ENCODE measurements around the gene TMEM135.
A peak's percentile ranks its signal among the peaks of the same experiment; 100 is the strongest.
"Not testable (repeated sequence)": the region's sequence is repeated elsewhere in the genome, so short reads cannot be mapped to it uniquely, and the experiment has no call there.

The TMEM135 gene

DNA sequence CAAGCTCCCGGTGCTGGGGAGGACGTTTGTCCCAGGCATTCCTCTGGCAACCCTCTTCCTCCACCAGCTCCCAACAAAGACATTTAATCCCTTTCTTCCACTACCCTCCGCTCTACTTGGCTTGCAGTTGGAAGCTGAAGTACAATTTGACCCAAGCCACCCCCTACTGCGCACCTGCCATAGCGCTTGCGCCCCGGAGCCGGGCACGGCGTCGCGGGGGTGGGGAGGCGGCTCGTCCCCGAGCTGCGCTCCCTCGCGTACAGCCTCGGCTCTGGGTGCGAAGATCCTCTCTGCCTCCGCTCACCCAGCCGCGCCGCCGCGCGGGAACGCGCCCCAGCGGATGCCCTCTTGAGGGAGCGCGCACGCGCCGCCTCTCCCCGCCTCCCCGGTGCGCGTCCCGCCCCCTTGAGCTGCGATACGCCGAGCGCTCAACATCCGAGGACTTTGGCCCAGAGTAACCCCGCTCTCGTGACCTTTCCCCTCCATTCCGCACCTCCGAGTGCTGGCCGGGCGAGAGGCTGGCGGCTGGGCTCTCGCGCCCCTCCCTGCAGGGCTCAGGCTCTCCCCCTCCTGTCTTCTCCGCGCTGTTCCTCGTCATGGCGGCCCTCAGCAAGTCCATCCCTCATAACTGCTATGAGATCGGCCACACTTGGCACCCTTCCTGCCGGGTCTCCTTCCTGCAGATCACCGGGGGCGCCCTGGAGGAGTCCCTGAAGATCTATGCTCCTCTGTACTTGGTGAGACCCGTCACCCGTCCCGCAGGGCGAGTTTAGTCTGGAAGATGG lies at the start of gene TMEM135:
Gene TMEM135, plus strand, starts transcription at position 485 of the 785 bp plus-strand sequence. Its CDS starts 112 bp downstream, at position 597.
- in situ Hi-C loops (cut with HindIII; ENCODE audit: low pct_ligation_motif_present, low pct_unique_long_range_greater_than_20kb, low sequenced_read_pairs), result no loop called here
- DNase-seq, result peak; percentile 93

DNA sequence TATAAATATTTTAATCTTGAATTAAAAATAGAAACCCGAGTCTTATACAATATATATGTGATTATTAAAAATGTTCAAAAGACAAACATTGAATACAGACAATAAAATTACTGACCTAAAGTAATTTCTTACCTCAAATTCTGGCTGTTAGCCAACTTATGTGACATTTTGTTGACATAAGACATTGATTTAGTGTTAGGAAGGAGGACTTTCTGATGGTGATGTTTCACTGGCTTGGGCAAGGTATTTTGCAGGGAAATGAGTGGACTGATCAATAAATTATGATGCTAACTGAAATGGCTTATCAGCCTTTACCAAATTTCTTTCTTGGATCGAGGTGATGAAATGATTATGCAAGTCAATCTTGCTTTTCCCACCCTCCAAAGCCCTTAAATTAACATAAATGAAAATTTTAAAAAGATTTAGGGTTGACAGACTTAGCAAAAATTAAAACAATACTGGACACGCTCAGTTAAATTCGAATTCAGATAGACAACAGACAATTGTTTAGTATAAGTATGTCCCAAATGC lies 49.3 kb upstream of the TMEM135 start:
- in situ Hi-C loops (cut with HindIII; ENCODE audit: low pct_ligation_motif_present, low pct_unique_long_range_greater_than_20kb, low sequenced_read_pairs), result no loop called here
- no peak for DNase-seq

GRCh38 chr11:86990031-86990430 lies 47.7 kb upstream of the TMEM135 start:
- no peak for DNase-seq
- in situ Hi-C loops (cut with HindIII; ENCODE audit: low pct_ligation_motif_present, low pct_unique_long_range_greater_than_20kb, low sequenced_read_pairs), result no loop called here

- DNase-seq, result peak; percentile 72
- in situ Hi-C loops (cut with HindIII; ENCODE audit: low pct_ligation_motif_present, low pct_unique_long_range_greater_than_20kb, low sequenced_read_pairs), result no loop called here
Measured at GRCh38 chr11:86990515-86990914, 47.2 kb upstream of the TMEM135 start.

- in situ Hi-C loops (cut with HindIII; ENCODE audit: low pct_ligation_motif_present, low pct_unique_long_range_greater_than_20kb, low sequenced_read_pairs), result no loop called here
- DNase-seq, result no peak
Measured at GRCh38 chr11:86991341-86991740, 46.4 kb upstream of the TMEM135 start.

GRCh38 chr11:86992340-86992739 lies 45.4 kb upstream of the TMEM135 start:
- DNase-seq; in situ Hi-C loops (cut with HindIII; ENCODE audit: low pct_ligation_motif_present, low pct_unique_long_range_greater_than_20kb, low sequenced_read_pairs): not testable (repeated sequence)

DNA sequence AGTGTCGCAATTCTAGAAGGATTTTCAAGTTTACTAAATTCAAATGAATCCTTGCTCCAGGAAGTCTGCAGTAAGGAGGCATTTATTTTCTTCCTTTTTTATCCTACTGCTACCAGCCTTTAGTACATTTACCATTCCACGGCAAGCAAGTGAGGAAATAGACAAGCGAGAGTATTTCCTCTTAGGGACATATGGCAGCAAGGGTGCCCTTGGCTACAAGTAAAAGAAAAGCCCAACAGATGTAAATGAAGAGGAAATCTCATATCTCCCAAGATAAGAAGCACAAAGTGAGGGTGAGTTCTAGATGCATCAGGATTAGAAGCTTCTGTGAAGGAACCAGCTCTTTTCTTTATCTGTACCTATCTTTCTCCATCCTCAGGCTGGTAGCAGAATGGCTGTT lies 44.7 kb upstream of the TMEM135 start:
- in situ Hi-C loops (cut with HindIII; ENCODE audit: low pct_ligation_motif_present, low pct_unique_long_range_greater_than_20kb, low sequenced_read_pairs), result no loop called here
- no peak for DNase-seq

DNA sequence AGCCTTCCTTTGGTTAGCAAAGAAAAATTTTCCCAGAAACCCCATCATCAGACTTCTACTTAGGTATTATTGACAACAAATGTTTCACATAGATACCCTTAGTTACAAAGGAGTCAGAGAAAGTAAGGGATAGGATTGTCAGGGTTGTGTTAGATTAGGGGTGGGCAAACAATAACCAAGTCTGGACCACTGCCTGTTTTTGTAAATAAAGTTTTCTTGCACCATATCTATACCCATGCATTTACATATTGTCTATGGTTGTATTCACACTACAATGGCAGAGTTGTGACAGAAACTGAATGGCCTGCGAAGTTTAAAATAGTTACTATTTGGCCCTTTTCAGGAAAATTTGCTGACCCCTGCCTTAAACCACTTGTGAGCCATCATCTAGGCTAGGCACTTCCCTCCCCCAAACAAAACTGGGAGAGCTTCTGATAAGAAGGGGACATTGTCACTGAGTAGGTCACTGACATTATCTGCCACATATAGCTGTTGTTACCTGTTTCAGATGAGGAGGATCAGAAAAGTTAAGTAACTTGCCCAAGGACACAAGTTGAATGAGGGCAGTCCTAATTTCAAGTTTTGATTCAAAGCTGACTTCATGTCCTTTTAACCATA lies 40.7 kb upstream of the TMEM135 start:
- DNase-seq, result no peak
- in situ Hi-C loops (cut with HindIII; ENCODE audit: low pct_ligation_motif_present, low pct_unique_long_range_greater_than_20kb, low sequenced_read_pairs), result no loop called here

- in situ Hi-C loops (cut with HindIII; ENCODE audit: low pct_ligation_motif_present, low pct_unique_long_range_greater_than_20kb, low sequenced_read_pairs), result no loop called here
- DNase-seq, result no peak
Measured at GRCh38 chr11:86999388-86999787, 38.3 kb upstream of the TMEM135 start.

DNA sequence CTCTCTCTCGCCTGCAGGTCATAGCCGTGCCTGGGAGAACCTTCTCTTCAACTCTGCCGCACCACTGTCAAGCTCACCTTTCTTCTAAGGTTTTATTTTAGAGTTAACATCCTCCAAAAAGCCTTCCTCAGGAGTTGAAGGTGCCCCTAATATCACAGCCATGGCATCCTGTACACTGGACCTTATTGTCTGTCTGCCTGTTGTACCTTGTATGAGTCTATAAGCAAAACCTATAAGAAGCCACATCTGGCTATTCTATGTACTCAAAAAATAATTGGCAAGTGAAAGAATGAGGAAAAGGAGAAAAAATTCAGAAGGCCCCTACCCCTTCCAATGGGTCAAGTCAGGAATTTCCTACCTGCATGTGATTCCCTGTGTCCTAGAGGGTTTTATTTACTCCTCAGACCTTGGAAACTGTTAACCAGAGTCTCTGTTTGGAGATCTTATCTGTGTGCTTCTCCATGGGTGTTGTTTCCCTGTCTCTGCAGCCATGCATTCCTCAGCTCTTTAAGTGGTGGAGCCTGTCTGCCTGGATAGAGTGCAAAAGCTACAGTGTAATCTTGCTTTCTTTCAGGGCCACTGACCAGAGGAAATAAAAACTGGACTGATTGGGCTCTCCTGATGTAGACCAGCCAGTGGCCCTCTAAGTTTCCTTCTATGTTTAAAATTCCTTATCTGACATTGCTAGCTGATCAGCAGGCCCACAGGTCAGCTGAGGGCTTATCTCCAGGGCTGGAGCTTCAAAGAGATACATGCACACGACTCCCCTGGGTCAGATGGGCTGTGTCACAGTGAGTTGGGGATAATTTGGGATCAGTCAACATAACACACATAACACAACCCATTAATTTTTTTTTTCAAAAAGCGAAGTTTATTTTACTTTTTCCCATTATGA lies 37.6 kb upstream of the TMEM135 start:
- in situ Hi-C loops (cut with HindIII; ENCODE audit: low pct_ligation_motif_present, low pct_unique_long_range_greater_than_20kb, low sequenced_read_pairs), result no loop called here
- DNase-seq, result no peak

DNA sequence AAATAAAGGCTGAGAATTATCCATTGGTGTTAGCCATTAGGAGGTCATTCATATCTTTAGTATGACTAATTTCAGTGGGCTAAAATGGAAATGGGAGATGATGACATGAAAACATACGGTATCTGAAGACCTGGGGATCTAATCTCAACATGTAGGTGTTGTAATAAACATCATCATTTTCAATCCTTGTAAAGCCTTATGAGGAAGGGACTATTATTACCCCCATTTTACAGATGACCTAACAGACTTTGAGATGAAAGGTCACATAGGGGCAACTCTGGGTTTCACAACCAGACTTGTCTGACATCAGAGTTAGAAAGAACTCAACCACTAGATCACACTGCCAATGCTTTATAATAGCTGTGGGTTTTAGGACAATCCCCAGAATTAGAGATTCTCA lies 34.8 kb upstream of the TMEM135 start:
- in situ Hi-C loops (cut with HindIII; ENCODE audit: low pct_ligation_motif_present, low pct_unique_long_range_greater_than_20kb, low sequenced_read_pairs), result no loop called here

DNA sequence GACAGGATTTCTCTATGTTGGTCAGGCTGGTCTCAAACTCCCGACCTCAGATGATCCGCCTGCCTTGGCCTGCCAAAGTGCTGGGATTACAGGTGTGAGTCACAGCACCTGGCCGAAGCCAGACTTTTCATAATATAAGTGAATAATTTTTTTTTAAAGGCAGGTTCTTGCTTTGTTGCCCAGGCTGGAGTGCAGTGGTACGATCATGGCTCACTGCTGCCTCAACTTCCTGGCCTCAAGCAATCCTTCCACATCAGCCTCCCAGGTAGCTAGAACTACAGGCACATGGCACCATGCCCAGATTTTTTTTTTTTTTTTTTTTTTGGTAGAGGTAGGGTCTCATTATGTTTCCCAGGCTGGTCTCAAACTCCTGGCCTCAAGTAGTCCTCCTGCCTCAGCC lies 33.5 kb upstream of the TMEM135 start:
- in situ Hi-C loops (cut with HindIII; ENCODE audit: low pct_ligation_motif_present, low pct_unique_long_range_greater_than_20kb, low sequenced_read_pairs); DNase-seq: not testable (repeated sequence)

More for the DNA sequence above, 34.8 kb upstream of the TMEM135 start:
- DNase-seq, result no peak

DNA sequence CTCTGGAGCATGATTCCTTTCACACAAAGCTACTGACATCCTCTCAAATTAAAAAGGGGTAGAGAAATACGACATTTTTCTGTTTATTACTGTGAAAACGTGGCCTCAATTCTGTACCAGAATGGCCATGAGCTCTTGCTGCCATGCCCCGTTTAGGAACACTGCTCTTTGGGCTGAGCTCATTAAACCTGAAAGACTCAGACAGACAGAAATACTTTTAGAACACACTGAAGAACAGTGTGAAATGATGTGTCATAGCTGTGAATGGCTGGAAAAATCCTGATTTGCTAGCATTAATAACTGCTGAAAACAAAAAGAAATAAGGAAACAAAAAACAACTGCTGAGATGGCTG lies 32.2 kb upstream of the TMEM135 start:
- in situ Hi-C loops (cut with HindIII; ENCODE audit: low pct_ligation_motif_present, low pct_unique_long_range_greater_than_20kb, low sequenced_read_pairs), result no loop called here
- no peak for DNase-seq

DNA sequence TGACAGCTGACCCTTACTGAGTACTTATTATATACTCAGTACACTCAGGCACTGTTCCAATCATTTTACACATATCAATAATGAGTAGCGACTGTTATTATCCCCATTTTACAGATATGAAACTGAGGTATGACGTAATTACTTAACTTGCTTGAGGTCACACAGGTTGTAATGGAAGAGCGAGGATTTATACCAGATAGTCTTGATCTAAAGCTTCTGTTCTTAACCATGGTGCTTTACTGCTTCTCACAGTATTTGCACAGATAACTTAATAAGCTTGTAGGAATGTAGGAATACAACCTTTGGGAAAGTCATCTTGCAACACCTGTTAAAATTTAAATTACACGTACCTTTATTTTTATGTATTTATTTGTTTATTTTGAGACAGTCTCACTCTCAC lies 31.7 kb upstream of the TMEM135 start:
- in situ Hi-C loops (cut with HindIII; ENCODE audit: low pct_ligation_motif_present, low pct_unique_long_range_greater_than_20kb, low sequenced_read_pairs), result no loop called here
- no peak for DNase-seq

DNA sequence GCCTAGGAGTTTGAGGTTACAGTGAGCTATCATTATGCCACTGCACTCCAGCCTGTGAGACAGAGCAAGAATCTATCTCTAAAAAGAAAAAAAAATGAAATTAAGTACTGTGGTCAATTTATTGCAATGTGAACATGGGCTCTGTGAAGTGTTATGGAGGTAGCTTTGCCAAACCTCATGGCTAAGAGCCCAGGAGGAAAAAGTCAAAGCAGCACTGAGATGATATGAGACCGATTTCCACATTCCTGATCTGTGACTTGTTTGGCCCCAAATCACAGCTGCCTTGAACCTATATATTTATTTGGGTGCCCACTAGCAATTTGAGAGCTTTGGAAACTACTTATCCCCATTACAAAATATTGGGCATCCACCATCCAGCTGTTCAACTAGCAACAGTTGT lies 29.8 kb upstream of the TMEM135 start:
- no peak for DNase-seq
- in situ Hi-C loops (cut with HindIII; ENCODE audit: low pct_ligation_motif_present, low pct_unique_long_range_greater_than_20kb, low sequenced_read_pairs), result no loop called here

GRCh38 chr11:87012089-87012488 lies 25.6 kb upstream of the TMEM135 start:
- in situ Hi-C loops (cut with HindIII; ENCODE audit: low pct_ligation_motif_present, low pct_unique_long_range_greater_than_20kb, low sequenced_read_pairs), result no loop called here
- DNase-seq, result no peak

GRCh38 chr11:87012673-87013072 lies 25.1 kb upstream of the TMEM135 start:
- DNase-seq, result no peak
- in situ Hi-C loops (cut with HindIII; ENCODE audit: low pct_ligation_motif_present, low pct_unique_long_range_greater_than_20kb, low sequenced_read_pairs), result no loop called here

- in situ Hi-C loops (cut with HindIII; ENCODE audit: low pct_ligation_motif_present, low pct_unique_long_range_greater_than_20kb, low sequenced_read_pairs), result no loop called here
- DNase-seq, result no peak
Measured at GRCh38 chr11:87013912-87014825, 23.6 kb upstream of the TMEM135 start.
